Measurements from ENCODE around the gene CENPN.

DNA sequence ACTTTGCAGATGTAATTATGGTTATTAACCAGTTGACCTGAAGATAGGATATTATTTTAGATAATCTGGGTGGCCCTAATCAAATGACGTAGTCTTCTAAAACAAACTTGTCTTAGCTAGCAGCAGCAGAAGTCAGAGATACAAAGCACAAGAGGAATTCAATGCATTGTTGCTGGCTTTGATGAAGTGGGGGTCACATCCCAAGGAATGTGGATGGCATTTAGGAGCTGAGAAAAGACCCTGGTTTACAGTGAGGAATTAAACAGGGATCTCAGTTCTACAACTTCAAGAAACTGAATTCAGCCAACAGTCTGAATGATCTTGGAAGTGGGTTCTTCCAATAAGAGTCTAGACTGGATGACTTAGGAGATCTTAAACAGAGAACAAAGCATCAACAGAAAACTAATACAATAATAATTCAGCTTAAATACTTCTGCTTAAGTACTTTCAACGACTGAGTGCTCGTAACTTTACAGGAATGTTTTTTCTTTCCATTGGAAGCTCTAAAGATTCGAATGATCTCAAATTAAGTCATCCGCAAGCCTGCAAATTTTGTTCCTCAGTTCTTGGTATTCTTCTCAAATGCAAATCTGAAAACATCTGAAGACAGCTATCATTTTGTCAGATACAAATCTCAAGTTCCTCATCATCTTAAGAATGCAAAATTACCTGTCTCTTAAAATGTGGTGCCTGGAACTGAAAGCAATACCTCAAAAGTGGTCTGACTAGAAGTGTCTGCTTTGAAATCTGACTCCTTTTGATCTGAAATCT lies 66.7 kb downstream of the CENPN start:
- no peak for TF ChIP-seq POLR2A (IDR thresholded peaks at IDR 0.05)
- TF ChIP-seq, protein P1, sequence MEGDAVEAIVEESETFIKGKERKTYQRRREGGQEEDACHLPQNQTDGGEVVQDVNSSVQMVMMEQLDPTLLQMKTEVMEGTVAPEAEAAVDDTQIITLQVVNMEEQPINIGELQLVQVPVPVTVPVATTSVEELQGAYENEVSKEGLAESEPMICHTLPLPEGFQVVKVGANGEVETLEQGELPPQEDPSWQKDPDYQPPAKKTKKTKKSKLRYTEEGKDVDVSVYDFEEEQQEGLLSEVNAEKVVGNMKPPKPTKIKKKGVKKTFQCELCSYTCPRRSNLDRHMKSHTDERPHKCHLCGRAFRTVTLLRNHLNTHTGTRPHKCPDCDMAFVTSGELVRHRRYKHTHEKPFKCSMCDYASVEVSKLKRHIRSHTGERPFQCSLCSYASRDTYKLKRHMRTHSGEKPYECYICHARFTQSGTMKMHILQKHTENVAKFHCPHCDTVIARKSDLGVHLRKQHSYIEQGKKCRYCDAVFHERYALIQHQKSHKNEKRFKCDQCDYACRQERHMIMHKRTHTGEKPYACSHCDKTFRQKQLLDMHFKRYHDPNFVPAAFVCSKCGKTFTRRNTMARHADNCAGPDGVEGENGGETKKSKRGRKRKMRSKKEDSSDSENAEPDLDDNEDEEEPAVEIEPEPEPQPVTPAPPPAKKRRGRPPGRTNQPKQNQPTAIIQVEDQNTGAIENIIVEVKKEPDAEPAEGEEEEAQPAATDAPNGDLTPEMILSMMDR (IDR thresholded peaks at IDR 0.05): no peak

Measured in body of pancreas (tissue), 4 donors.